Thoracic aorta (tissue), 2 donors: ENCODE results near the gene RASGRP3. TPM values are rescaled to one million over a fixed set of nuclear protein-coding genes. Genes with fewer than 3 reads are reported as not detected.

ENCODE experiments used
- ATAC-seq: fragments of 150-250 bp; one replicate; pipeline ENCODE4 v1.8.0; 2017; ENCODE audit warnings: low read depth; ENCODE audit not compliant: insufficient number of reproducible peaks, low FRiP score
- DNase-seq: peaks from one replicate; pipeline ENCODE4 v3.0.0-alpha.2; 2020; ENCODE audit warnings: low spot score
- H3K27ac ChIP-seq, 2 donors: fragments of 200-600 bp; sonication (generic); 1 replicate in 1 of 2; 2 replicates in 1 of 2; pipeline ENCODE4 v1.5.1; 2016; ENCODE audit warnings: mild to moderate bottlenecking in 2 of 2, moderate library complexity in 2 of 2
- H3K27me3 ChIP-seq: fragments of 200-600 bp; sonication (generic); replicated peaks from 2 replicates; pipeline ENCODE4 v1.6.0; 2016; ENCODE audit warnings: mild to moderate bottlenecking; ENCODE audit not compliant: insufficient read depth
- H3K36me3 ChIP-seq: fragments of 200-600 bp; sonication (generic); one replicate; pipeline ENCODE4 v1.5.1; 2016
- H3K4me1 ChIP-seq, 2 donors: fragments of 200-600 bp; sonication (generic); 1 replicate in 1 of 2; 2 replicates in 1 of 2; pipeline versions ENCODE4 v1.5.1 to v1.6.0; 2016; ENCODE audit warnings: low read depth in 2 of 2, mild to moderate bottlenecking in 1 of 2; ENCODE audit not compliant: control insufficient read depth in 1 of 2
- H3K4me3 ChIP-seq: fragments of 200-600 bp; sonication (generic); 2 replicates; pipeline ENCODE4 v1.5.1; 2016; ENCODE audit warnings: mild to moderate bottlenecking
- H3K9me3 ChIP-seq: fragments of 200-600 bp; sonication (generic); 2 replicates; pipeline ENCODE4 v1.5.1; 2016
- CTCF ChIP-seq: fragments of 200-600 bp; sonication (generic); IDR thresholded peaks from one replicate; pipeline ENCODE4 v1.5.1; 2019; ENCODE audit warnings: antibody characterized with exemption
- total RNA-seq, 2 donors: library from RNA; depleted of rRNA; stranded (reverse); fragments of >200 nt; gene quantifications; one replicate each; pipeline versions ENCODE4 v1.1.0 to v1.2.3, GENCODE V29; 2016

The RASGRP3 gene
- total RNA-seq, 2 donors from 2014 or later = 16.2 to 22.1 TPM

DNA sequence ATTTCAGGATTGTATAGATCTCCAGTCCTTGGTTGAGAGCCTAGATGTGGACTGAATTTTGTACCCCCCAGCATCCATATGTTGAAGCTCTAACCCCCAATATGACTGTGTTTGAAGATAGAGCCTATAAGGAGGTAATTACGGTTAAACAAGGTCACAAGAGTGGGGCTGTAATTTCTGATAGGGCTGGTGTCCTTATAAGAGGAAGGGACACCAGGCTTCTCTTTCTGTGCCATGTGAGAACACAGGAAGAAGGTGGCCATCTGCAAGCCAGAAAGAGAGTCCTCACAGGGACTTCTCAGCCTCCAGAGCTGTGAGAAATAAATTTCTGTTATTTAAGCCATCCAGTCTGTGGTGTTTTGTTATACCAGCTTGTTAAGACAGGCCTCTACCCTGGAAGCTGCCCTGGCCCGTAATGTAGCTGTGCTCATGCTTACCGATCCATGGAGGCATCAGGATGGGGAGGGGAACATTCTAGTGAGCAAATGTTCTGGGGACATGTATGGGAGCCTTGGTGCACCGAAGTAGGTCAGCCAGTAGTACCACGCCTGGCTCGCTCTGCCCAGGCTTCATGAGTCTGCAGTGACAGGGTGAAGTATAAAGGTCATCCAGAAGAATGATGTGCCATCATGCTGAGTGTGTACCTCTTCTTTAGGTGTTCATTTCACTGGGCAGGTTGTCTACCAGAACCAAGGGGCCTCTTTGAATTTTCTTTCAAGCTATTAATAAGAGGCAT is 16.1 kb downstream of the RASGRP3 start:
- Histone ChIP-seq H3K36me3 (no peaks in the 10 kb centered on the region), H3K27ac (no peak overlapping the region), H3K4me3 (no peak overlapping the region), H3K9me3 (no peaks in the 10 kb centered on the region), H3K4me1 (peaks cover 0 to 9% of the 10 kb centered on the region in 2 donors), H3K27me3 (no peaks in the 10 kb centered on the region)
- DNase-seq (no peak), ATAC-seq (no peak)
- TF ChIP-seq CTCF = no peak

DNA sequence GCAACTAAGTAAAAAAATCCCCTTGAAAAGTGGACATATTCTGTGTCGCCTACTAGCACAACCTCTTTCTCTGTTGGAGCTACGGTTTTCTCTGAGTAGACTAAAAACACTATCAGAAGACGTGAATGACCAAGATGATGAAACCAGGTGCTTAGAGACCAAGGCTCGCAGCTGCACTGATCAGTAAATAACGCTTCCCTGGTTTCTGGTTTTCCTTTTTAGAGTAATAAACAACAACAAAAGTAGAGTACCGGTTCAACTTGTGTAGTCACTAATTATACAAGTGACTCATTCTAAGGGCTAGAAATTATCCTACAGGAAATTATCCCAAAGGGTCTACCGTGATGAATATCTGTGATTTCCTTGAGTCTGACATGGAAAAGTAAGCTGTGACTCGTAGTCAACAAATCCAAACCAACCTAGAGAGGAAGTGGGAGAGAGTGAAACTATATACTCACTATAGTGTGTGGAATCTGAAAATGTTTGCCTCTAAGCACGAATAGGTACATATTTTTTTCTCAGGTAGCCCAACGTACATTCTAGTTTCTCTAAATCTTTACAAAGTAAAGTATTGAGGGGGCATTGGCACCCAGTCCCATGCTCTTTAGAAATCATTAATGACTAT is 17.8 kb downstream of the RASGRP3 start:
- TF ChIP-seq CTCF = no peak
- Histone ChIP-seq H3K27ac (no peak overlapping the region), H3K36me3 (no peaks in the 10 kb centered on the region), H3K4me1 (peaks cover 0 to 9% of the 10 kb centered on the region in 2 donors), H3K9me3 (no peaks in the 10 kb centered on the region), H3K4me3 (no peak overlapping the region), H3K27me3 (no peaks in the 10 kb centered on the region)
- ATAC-seq (no peak), DNase-seq (no peak)

- H3K27ac ChIP-seq = no peak overlapping the region
- H3K4me1 ChIP-seq = peaks cover 0 to 9% of the 10 kb centered on the region in 2 donors
- H3K27me3 ChIP-seq = no peaks in the 10 kb centered on the region
- H3K36me3 ChIP-seq = no peaks in the 10 kb centered on the region
- no peaks in the 10 kb centered on the region for H3K9me3 ChIP-seq
- no peak for ATAC-seq
- TF ChIP-seq CTCF = no peak
- no peak overlapping the region for H3K4me3 ChIP-seq
- no peak for DNase-seq
These were observed 18.6 kb downstream of the RASGRP3 start for GRCh38 chr2:33494877-33495641.

DNA sequence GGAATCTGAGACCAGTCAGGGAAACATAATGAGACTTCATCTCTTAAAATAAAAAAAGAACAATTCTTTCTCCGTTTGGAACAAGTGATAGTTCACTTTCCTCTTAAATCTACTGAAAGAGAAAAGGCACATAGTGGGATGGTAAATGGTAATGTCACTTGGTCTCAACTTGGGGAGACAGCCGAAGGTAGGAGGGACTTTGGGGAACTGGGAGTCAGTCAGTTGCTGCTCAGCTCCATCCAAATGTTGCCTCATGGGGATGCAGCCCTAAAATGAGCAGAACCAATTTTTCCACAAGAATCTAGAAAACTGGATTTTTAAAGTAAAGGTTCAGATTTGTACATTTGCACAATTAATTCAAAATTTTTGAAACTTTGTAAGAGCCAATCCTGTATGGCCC is 19.2 kb downstream of the RASGRP3 start:
- Histone ChIP-seq H3K27ac (no peak overlapping the region), H3K27me3 (no peaks in the 10 kb centered on the region), H3K9me3 (no peaks in the 10 kb centered on the region), H3K36me3 (no peaks in the 10 kb centered on the region), H3K4me3 (no peak overlapping the region), H3K4me1 (peaks cover 0 to 9% of the 10 kb centered on the region in 2 donors)
- no peak for TF ChIP-seq CTCF
- DNase-seq (no peak), ATAC-seq (no peak)

- Histone ChIP-seq H3K27ac (no peak overlapping the region), H3K9me3 (no peaks in the 10 kb centered on the region), H3K27me3 (no peaks in the 10 kb centered on the region), H3K36me3 (no peaks in the 10 kb centered on the region), H3K4me3 (no peak overlapping the region), H3K4me1 (peaks cover 0 to 9% of the 10 kb centered on the region in 2 donors)
- ATAC-seq = no peak
- no peak for TF ChIP-seq CTCF
- DNase-seq = no peak
These were observed 19.7 kb downstream of the RASGRP3 start for GRCh38 chr2:33496150-33496549.
